ENCODE measurements around the gene ATG10.
"Not testable (repeated sequence)": the region's sequence is repeated elsewhere in the genome, so short reads cannot be mapped to it uniquely, and the experiment has no call there.

ATG10 gene

DNA sequence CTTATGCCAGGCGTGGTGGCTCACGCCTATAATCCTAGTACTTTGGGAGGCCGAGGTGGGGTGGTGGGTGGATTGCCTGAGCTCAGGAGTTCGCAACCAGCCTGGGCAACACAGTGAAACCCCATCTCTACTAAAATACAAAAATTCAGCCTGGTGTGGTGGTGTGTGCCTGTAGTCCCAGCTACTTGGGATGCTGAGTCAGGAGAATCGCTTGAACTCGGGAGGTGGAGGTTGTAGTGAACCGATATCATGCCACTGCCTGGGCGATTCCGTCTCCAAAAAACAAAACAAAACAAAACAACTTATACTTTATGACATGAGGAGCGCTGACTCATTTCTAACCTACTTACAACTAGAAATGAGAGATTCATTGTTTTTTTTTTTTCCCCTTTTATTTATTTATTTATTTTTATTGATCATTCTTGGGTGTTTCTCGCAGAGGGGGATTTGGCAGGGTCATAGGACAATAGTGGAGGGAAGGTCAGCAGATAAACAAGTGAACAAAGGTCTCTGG is 10.4 kb downstream of the ATG10 start:
- not testable (repeated sequence) for DNase-seq (ENCODE audit: low read depth in 1 of 2, low spot score in 1 of 2)

DNA sequence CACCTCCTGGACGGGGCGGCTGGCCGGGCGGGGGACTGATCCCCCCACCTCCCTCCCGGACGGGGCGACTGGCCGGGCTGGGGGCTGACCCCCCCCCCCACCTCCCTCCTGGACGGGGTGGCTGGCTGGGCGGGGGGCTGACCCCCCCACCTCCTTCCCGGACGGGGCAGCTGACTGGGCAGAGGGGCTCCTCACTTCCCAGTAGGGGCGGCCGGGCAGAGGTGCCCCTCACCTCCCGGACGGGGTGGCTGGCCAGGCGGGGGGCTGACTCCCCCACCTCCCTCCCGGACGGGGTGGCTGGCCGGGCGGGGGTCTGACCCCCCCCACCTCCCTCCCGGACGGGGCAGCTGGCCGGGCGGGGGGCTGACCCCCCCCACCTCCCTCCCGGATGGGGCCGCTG is 11.3 kb downstream of the ATG10 start:
- DNase-seq (ENCODE audit: low read depth in 1 of 2, low spot score in 1 of 2): not testable (repeated sequence)

DNA sequence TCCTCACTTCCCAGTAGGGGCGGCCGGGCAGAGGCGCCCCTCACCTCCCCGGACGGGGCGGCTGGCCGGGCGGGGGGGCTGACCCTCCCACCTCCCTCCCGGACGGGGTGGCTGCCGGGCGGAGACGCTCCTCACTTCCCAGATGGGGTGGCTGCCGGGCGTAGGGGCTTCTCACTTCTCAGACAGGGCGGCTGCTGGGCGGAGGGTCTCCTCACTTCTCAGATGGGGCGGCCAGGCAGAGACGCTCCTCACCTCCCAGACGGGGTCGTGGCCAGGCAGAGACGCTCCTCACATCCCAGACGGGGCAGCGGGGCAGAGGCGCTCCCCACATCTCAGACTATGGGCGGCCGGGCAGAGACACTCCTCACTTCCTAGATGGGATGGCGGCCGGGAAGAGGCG is 11.7 kb downstream of the ATG10 start:
- not testable (repeated sequence) for DNase-seq (ENCODE audit: low read depth in 1 of 2, low spot score in 1 of 2)

DNA sequence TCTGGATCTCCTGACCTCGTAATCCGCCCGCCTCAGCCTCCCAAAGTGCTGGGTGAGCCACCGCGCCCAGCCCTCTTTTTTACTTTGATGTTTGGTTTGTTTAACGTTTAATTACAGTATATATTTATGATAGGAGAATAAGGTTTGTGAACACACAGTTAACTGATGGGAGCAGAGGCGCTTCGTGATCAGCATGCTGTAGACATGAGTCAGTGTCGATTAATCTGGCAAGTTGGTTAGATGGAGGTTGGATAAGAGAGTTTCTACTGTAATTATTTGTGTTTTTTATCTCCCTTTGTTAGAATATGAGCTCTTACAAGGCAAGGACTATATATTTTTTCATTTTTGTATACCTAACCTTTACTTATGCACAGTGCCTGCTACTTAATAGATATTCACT is 14.3 kb downstream of the ATG10 start:
- no peak for DNase-seq (ENCODE audit: low read depth in 1 of 2, low spot score in 1 of 2)

DNA sequence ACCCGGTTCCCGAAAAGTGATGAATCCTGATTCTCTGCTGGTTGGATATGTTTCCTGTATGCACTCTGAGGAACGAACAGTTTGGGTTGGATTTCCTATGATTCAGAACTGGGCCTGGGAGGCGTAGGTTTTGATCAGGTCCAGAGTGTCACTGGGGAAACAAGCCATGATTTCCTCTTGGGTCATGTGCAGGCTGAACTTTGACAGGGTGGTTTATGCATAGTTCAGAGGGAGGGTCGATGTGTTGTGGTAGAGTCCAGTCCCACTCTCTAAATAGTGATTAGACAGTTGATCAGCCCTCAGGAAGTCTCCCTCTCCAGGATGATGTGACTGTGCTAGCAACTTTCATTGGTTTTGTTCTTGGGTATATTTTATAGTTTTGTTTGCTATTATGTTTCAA is 17.4 kb downstream of the ATG10 start:
- no peak for DNase-seq (ENCODE audit: low read depth in 1 of 2, low spot score in 1 of 2)

DNA sequence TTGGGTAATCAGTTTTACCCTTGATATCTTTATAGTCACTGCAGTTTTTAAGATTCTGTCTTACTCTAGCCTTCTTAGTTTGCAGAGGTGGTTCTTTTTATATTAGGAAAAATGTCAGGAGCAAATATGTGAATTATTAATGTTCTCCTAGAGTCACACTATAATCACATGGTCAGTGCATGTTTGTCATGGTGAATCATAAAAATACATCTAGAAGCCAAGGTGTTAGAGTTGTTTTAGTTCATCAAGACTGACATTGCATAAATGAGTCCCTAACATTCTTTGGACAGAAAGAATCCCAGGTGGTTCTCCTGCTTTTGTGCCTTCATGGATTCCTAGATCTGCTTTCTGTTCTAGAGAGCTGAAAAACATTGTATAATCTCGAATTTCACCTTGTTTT is 22.9 kb downstream of the ATG10 start:
- no peak for DNase-seq (ENCODE audit: low read depth in 1 of 2, low spot score in 1 of 2)

DNA sequence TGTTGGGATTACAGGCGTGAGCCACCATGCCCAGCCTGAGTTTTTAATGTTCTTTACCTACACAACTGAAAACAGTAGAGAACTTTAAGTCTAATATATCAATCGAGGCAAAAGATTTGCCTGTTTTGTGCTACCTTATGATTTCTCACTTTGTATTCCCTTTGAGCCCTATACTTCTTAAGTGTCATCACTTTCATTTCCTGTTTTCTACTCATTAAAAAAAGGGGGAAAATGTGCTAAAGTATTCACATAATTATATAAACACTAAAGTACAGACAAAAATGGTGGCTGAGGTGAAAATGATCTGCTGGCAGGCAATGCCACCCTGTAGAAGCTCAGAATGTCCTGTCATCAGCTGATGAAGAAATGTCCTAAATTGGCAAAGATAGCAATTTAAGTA is 23.6 kb downstream of the ATG10 start:
- DNase-seq (ENCODE audit: low read depth in 1 of 2, low spot score in 1 of 2): no peak

DNA sequence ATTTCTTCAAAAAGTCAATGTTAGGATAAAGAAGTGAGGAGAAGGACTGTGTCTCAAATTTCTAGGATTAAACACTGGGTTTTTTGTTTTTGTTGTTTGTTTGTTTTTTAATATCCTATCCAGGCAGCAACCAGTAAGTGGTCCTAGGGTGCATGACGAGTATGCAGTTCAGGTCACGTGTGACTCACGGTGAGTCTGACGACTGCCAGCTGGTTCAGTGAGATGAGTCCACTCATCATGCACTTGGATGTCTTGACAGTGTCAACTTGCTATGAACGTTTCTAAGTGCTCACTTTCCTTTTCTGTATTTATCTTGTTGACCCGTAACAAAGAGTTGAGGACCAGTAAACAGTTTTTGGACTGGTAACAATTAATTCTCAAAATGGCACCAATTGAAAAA is 32.7 kb downstream of the ATG10 start:
- DNase-seq (ENCODE audit: low read depth in 1 of 2, low spot score in 1 of 2): no peak

DNA sequence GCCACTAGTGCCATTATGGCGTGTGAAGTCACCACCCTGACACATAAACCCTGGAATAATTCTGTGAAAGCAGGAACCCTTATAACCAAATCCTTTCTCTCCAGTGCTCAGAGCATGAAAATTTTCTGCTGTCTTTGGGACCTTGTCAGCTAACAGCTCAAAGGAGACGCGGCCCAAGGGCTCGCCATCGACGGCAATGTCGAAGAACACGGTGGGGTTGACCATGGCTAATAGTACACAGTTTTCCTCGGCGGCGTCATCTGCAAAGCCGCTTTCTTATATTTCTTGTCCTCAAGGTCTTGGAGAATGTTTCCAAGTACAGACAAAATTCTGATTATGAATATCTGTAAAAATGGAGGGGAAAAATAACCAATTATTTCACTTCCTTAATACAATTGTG is 38.0 kb downstream of the ATG10 start:
- not testable (repeated sequence) for DNase-seq (ENCODE audit: low read depth in 1 of 2, low spot score in 1 of 2)

DNA sequence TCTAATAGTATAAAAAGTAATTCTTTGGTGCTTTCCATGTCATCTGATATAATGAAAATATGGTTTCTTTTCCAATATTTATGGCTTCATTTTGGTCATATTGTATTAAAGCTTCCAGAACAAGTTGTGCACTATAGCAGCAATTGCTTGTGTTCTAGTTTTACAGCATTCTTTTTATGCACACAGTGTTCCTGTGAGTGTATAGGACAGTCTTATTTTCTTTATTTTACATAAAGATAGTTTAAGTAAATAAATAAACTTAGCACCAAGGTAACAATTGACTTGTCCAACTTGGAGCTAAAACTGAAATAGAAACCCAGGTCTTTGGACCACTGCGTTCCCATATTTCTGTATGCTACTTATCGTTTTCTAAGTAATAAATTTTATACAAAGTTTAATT is 38.9 kb downstream of the ATG10 start:
- no peak for DNase-seq (ENCODE audit: low read depth in 1 of 2, low spot score in 1 of 2)

DNA sequence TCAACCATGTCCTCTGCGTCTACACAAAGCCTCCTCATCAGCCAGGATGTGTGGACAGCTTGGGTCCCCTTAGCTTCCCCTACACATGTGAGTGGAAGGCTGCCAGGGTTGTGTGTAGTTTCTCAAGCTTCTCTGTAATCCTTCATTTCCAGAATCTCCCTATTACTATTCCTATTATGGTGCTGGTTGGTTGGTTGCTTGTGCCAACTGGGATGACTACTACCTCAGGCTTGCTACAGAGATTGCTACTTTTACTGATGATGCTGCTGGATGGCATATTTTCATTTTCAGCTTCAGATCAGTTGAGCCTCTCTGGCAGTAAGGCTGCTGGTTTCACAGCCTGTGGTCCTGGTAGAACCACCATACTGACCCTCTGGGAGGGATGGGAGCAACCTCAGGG is 39.9 kb downstream of the ATG10 start:
- no peak for DNase-seq (ENCODE audit: low read depth in 1 of 2, low spot score in 1 of 2)

DNA sequence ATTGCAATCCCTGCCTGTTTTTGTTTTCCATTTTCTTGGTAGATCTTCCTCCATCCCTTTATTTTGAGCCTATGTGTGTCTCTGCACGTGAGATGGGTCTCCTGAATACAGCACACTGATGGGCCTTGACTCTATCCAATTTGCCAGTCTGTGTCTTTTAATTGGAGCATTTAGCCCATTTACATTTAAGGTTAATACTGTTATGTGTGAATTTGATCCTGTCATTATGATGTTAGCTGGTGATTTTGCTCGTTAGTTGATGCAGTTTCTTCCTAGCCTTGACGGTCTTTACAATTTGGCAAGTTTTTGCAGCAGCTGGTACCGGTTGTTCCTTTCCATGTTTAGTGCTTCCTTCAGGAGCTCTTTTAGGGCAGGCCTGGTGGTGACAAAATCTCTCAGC is 42.8 kb downstream of the ATG10 start:
- not testable (repeated sequence) for DNase-seq (ENCODE audit: low read depth in 1 of 2, low spot score in 1 of 2)

DNA sequence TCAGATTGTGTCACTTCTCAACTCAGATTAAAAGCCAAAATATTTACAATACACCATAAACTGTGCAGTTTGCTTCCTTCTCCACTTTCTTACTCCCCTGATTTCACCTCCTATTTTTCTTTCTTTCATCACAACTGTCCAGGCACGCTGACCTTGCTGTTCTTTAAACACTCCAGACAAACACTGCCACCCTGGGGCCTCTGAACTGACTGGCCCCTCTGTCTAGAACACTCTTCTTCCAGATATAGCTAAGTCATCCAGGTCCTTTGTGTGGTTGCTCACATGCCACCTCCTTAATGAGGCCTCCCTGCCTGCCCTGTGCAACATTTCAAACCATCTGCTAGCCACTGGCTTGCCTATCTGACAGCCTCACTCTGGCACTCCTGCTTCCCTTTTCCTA is 46.6 kb downstream of the ATG10 start:
- no peak for DNase-seq (ENCODE audit: low read depth in 1 of 2, low spot score in 1 of 2)

DNA sequence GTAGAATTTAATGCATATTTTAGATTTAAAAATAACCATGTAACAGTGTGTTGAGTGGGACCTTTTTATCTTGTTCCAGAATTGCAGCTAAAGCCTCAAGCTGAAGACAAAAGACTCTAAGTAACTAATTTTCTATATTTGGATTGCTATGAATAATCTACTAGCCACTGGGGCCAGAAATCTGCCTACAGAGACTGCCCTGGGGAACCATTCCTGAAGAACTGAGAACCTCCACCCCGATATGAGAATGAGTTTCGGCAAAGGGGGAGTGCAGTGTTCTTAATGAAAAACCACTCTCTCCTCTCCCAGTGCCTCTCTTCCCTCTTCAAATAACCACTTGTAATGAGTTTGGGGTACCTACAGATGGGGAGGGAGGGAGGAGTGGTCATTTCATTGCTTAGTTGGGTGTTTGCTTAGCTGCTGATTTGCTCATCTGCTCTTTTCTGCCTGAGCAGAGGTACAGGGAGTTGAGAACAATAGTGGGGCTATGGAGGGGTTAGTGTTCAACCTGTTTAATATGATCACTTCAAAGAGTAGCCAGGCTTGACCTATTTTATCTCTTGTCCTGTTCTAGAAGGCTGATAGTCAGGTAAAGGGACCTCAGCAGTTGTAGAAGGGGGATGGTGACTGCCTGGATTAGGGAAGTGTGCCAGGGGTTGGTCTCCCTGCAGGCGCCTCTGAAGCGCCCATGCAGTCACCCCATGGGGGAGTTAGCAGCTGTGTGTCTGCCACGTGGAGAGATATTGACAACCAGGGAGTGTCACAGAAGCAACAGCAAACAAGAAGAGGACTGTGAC is 47.7 kb downstream of the ATG10 start:
- DNase-seq (ENCODE audit: low read depth in 1 of 2, low spot score in 1 of 2): no peak

DNA sequence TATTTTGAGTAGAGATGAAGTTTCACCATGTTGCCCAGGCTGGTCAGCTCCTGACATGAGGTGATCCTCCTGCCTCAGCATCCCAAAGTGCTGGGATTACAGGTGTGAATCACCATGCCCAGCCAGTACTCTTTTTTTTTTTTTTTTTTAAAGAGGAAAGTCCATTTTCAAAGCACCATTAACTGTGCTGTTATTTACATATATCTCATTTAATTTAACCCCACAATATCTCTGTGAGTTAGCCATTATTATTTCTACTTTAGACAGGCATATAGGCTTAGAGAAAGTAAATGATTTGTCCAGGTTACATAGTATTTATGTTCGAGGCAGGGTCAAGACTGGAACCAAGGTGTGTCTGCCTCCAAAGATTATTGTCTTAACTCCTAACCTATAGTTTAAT is 50.7 kb downstream of the ATG10 start:
- DNase-seq (ENCODE audit: low read depth in 1 of 2, low spot score in 1 of 2): no peak

DNA sequence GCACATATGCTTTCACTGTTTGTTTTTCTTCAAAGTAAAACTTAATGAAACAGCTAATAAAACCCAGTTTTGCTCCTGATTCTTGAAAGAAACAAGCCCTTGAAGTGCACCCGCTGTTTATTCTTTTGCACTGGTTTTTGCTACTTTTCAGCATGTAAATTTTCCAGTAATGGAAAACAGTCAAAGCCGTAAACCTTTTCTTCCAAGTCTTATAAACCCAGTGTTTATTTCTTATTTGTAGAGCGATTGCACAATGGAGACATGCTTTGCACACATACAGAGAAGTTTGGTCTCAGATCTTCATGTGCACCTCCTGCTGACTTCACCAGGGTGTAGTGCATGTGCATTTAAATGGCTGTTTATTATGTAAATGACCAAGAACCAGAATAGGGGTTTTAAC is 51.8 kb downstream of the ATG10 start:
- no peak for DNase-seq (ENCODE audit: low read depth in 1 of 2, low spot score in 1 of 2)

DNA sequence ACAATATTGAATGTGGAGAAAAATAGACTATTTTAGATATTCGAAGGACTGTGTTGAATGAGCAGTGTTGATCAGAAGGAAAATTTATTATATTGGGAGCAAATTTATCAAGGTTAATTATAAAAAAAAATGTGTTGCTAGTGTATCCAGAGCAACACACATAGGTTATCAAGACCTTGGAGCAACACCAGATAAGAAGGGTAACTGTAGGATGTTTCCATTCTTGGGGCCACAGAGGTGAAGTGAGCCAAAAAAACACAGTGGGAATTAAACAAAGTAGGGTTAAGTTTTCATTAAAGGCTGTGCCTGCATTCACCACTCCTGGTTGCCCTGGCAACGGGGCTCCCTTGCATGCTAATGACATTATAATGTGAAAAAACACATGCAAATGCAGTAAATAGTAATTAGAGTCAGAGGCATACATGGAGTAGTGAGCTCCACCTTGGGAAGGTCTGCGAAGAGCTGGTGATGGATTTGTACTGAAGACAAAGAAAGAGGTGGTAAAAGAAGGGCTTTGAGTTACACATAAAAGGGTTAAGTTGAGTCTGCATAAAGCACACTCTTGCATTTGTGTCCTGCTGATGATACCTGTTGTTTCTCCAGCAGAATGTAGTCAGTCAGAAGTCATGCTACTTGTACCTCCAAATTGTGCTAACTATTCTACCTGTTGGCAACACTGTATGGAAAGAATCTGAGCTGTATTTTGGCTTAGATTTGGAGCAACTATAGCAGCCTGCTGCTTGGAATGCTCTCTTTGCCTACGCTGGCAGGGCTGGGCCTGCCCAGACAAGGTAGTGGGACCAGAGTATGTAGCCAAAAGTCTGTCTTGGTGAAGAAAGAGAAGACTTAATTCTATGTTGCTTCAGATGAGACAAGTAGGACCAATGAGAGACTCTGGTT is 59.6 kb downstream of the ATG10 start:
- DNase-seq (ENCODE audit: low read depth in 1 of 2, low spot score in 1 of 2): no peak

DNA sequence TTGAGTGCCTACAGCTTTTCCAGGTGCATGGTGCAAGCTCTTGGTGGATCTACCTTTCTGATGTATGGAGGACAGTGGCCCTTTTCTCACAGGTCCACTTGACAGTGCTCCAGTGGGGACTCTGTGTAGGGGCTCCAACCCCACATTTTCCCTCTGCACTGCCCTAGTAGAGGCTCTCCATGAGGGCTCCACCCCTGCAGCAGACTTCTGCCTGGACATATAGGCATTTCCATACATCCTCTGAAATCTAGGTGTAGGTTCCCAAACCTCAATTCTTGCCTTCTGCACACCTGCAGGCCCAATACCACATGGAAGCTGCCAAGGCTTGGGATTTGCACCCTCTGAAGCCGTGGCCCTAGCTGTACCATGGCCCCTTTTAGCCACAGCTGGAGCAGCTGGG is 71.1 kb downstream of the ATG10 start:
- DNase-seq (ENCODE audit: low read depth in 1 of 2, low spot score in 1 of 2): not testable (repeated sequence)

DNA sequence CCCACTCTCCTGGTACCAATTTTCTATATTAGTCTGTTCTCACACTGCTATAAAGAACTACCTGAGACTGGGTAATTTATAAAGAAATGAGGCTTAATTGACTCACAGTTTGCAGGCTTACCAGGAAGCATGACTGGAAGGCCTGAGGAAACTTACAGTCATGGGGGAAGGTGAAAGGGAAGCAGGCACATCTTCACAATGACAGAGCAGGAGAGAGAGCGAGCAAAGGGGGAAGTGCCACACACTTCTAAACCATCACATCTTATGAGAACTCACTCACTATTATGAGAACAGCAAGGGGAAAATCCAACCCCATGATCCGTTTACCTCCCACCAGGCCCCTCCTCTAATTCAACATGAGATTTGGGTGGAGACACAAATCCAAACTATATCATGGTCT is 72.2 kb downstream of the ATG10 start:
- no peak for DNase-seq (ENCODE audit: low read depth in 1 of 2, low spot score in 1 of 2)

DNA sequence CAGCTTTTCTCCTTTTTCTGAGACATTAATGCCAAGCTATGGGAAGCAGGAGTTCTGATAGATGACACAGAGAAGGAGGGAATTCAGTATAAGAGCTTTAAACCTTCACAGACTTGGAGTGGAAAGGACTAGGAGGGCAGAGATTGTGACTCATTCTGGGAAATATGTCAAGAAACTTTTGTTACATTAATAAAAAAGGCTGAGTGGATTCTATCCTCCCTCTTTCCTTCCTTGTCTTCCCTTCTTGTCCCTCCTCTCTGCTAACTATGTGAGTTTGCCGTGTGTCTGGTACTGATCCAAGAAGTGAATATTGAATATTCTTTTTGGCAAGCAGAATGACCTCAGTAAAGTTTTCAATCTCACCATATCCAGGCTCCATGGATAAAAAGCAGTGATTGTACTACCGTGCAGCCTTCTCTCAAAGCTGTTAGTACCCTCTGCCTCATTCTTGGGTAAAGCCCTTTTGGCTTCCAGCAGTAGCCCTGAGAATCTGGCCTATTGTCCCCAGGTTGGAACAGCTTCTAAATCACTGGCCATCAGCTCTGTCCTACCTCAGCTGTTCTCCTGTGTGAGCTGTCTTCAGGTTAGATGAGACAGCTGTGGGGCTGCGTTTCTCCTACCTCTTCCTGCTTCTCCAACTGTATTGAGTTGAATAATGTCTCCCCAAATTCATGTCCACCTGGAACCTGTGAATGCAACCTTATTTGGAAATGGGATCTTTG is 73.9 kb downstream of the ATG10 start:
- no peak for DNase-seq (ENCODE audit: low read depth in 1 of 2, low spot score in 1 of 2)

DNA sequence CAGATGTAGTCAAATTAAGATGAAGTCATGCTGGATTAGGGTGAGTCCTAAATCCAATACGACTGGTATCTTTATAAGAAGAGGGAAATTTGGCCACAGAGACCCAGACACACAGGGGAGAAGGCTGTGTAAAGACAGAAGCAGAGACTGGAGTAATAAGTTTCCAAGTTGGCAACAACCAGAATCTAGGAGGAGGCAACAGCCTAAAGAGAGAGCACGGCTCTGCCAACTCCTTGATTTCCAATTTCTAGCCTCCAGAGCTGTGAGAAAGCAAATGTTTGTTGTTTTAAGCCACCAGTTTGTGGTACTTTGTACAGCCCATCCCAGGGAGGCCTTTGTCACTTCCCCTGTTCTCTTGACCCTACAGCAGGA is 74.4 kb downstream of the ATG10 start:
- DNase-seq (ENCODE audit: low read depth in 1 of 2, low spot score in 1 of 2): no peak

DNA sequence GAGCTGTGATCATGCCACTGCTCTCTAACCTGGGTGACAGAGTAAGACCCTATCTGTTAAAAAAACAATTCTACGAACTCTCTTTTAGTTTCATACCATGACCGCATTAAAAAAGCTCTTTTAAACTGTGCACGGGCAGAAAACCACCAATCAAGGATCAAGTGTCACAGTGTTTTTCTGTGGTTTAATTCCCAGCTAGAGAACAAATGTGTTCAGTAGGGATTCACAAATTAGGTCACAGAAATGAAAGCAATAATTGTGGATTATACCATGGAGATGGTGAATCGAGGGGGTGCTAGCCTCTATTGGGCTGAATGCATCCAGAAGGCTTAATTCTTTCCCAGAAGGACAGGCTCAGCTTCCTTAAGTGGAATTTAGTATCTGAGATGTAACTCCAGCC is 79.1 kb downstream of the ATG10 start:
- no peak for DNase-seq (ENCODE audit: low read depth in 1 of 2, low spot score in 1 of 2)

All from activated CD4-positive, alpha-beta T cell treated with anti-CD3 and anti-CD28 coated beads, Interleukin-2, amount 50 U/mL, for 24 hours (primary cell).